GM12872 (cell line): ENCODE data around the gene DHX9.

ENCODE experiments used
- TF ChIP-seq, protein P1 (sequence below): IDR thresholded peaks from 3 replicates; pipeline ENCODE4 v1.5.1; 2011; ENCODE audit warnings: low read depth, mild to moderate bottlenecking, low read length, moderate library complexity; ENCODE audit not compliant: insufficient read depth

Gene DHX9

DNA sequence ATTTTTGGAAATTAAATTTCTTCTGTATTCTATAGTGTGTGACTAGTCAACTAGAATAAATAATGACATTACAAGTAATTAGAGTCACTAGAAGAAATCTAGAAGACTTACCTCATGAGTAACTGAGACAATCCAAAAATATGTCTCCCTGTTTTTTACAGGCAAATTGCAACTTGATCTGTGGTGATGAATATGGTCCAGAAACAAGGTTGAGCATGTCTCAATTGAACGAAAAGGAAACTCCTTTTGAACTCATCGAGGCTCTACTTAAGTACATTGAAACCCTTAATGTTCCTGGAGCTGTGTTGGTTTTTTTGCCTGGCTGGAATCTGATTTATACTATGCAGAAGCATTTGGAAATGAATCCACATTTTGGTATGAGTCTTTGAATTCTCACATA lies 36.7 kb downstream of the DHX9 start:
- TF ChIP-seq, protein P1, sequence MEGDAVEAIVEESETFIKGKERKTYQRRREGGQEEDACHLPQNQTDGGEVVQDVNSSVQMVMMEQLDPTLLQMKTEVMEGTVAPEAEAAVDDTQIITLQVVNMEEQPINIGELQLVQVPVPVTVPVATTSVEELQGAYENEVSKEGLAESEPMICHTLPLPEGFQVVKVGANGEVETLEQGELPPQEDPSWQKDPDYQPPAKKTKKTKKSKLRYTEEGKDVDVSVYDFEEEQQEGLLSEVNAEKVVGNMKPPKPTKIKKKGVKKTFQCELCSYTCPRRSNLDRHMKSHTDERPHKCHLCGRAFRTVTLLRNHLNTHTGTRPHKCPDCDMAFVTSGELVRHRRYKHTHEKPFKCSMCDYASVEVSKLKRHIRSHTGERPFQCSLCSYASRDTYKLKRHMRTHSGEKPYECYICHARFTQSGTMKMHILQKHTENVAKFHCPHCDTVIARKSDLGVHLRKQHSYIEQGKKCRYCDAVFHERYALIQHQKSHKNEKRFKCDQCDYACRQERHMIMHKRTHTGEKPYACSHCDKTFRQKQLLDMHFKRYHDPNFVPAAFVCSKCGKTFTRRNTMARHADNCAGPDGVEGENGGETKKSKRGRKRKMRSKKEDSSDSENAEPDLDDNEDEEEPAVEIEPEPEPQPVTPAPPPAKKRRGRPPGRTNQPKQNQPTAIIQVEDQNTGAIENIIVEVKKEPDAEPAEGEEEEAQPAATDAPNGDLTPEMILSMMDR, result no peak

- TF ChIP-seq, protein P1, result no peak
Observed at GRCh38 chr1:182877331-182877730, 38.2 kb downstream of the DHX9 start.

- TF ChIP-seq, protein P1, result no peak
Observed at GRCh38 chr1:182877842-182878241, 38.7 kb downstream of the DHX9 start.

- TF ChIP-seq, protein P1, result no peak
Observed at GRCh38 chr1:182884872-182885271, 45.7 kb downstream of the DHX9 start.

- TF ChIP-seq, protein P1, result no peak
Observed at GRCh38 chr1:182885591-182885990, 46.4 kb downstream of the DHX9 start.

DNA sequence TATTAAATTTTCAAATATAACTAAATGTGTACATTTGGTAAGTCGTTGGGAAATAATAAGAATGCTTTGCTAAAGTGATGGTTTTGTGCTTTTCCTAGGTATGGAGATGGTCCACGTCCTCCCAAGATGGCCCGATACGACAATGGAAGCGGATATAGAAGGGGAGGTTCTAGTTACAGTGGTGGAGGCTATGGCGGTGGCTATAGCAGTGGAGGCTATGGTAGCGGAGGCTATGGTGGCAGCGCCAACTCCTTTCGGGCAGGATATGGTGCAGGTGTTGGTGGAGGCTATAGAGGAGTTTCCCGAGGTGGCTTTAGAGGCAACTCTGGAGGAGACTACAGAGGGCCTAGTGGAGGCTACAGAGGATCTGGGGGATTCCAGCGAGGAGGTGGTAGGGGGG lies 47.8 kb downstream of the DHX9 start:
- TF ChIP-seq, protein P1, result no peak

DNA sequence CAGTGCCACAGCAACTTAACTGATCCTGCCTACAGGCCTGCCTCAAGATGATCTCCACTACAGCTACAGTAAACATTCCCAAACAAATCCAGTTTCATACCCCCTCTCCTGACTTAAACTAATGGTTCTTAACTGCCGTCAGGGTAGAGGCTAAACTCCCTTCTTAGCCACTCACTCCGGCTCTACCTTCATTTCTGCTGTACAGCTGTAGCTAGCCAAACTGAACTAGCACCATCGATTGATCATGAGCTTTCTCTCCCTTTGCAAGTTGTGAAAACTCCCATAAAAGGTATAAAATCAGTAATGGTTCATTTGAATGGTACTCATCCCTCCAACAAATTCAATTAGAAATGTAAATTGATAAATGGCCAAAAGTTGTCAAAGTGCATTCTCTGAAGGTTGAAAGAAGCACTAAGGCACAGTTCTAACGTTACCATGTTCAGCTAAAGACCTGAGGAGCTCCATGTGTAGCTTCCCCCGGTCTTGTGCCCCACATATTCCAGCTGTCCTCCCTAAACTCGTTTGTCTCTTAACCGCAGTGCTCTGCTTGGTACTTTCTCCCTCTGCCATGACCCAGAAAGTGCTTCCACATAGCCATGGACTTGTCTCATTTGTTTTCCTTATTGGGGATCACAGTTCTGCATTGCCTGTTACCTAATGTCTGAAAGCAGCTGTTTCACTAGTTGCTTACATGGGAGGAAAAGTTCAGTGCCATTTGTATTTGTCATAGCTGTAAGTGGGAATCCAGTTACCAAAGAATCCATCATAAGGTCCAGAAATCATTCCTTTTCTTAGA lies 49.8 kb downstream of the DHX9 start:
- TF ChIP-seq, protein P1, result no peak
